Measurements from ENCODE around the gene MED27. TPM values are rescaled to one million over a fixed set of nuclear protein-coding genes. Genes with fewer than 3 reads are reported as not detected.

The MED27 gene
- total and polyA plus RNA-seq, 9 of the 15 experiments (the other 6 are each of a cell fraction or from before 2014, with no cell fraction given), result 24.4 to 91.0 (median 36.1) TPM

DNA sequence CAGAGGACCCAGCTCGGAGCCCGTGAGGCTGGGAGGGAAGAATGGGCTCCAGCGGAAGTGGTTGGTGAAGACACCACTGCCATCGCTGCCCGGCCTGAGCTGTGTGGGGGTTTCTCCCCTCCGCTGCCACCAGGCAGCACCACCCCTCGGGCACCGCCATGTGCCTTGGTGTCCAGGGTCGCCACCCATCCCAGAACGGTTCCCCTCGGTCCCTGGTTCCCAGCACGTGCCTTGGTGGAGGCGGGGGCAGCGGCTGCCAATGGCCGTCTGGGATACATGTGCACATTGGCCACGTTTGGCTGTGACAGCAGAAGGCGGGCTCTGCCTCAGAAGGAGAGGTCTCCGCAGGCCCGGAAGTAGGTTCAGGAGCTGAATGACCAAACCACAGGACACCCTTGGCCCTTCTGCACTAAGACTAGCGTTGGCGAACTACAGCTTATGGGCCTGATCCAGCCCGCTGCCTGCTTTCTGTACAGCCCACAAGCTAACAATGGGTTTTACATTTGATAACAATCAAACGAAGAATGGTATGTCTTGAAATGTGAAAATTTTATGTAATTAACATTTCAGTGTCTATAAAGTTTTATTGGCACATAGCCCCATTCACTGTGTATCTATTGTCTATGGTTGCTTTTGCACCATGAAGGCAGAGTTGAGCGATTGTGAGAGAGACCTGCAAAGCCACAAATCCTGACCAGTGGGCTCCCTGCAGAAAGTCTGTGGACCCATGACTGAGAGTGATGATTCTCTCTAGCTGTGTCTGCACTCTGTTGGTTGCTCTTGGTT is 248.1 kb downstream of the MED27 start:
- Histone ChIP-seq H2AFZ (ENCODE audit: low read depth, low read length) (peak overlapping the region; percentile 29), H3K9me1 (ENCODE audit: control insufficient read depth, insufficient read depth, low read length) (no peaks in the 10 kb centered on the region), H3K9ac (ENCODE audit: insufficient read depth in 1 of 2, low read depth in 2 of 2, low read length in 2 of 2) (peak overlapping the region in 1 of 2 experiments; percentile 43; a peak in 1 of 4 replicates), H3K4me2 (ENCODE audit: insufficient read depth, low read length) (peak overlapping the region; percentile 30; the same call in 1 of the 2 replicates), H3K9me3 (replicated peaks; ENCODE audit: control insufficient read depth, insufficient read depth, low read depth, low read length) (peaks cover 7% of the 10 kb centered on the region; the same call in 1 of the 2 replicates), H3K4me3 (no peak overlapping the region), H3K79me2 (ENCODE audit: control insufficient read depth, insufficient read depth, low read length) (no peaks in the 10 kb centered on the region), H3K4me1 (replicated peaks in 1 of 2; ENCODE audit: control insufficient read depth in 2 of 2, insufficient read depth in 2 of 2, low read length in 2 of 2) (peaks cover 0 to 12% of the 10 kb centered on the region in 2 experiments; a peak in 3 of 5 replicates), H3K36me3 (ENCODE audit: control insufficient read depth, insufficient read depth, low read length) (no peaks in the 10 kb centered on the region), H4K20me1 (replicated peaks; ENCODE audit: control insufficient read depth, insufficient read depth, low read length) (no peaks in the 10 kb centered on the region), H3K27me3 (ENCODE audit: control insufficient read depth in 2 of 2, insufficient read depth in 2 of 2, low read length in 2 of 2) (peaks cover 34 to 65% of the 10 kb centered on the region in 2 experiments; a peak in 4 of 5 replicates), H3K27ac (ENCODE audit: extremely low read depth, low read depth, low read length) (no peak overlapping the region)
- no TSS peak for BruUV-seq (replicated peaks)
- peak in 2 of 4 experiments; percentile 32 to 35 for DNase-seq (ENCODE audit: extremely low read depth in 1 of 4, low spot score in 3 of 4)
- no peak for FAIRE-seq
- in situ Hi-C loops (cut with MboI), result no loop called here
- 19% methylated on average over 24 of the region's 24 CpGs for WGBS (ENCODE audit: insufficient coverage, low coverage, missing lambda C conversion rate)
- CTCF ChIA-PET (ENCODE audit: low intra/inter-chr PET ratio), result no interaction called here
- intact Hi-C loops (cut with micrococcal nuclease), result no loop called here
- POLR2A ChIA-PET, result interaction anchor here (0.9 to 1.1 kb wide), 2 partner anchors 10 to 46 kb away, joined by 4 read pairs; no protein-coding TSS in a partner anchor
- ATAC-seq, result peak; percentile 43; the same call in 2 of the 3 replicates
- TF ChIP-seq, protein P1, sequence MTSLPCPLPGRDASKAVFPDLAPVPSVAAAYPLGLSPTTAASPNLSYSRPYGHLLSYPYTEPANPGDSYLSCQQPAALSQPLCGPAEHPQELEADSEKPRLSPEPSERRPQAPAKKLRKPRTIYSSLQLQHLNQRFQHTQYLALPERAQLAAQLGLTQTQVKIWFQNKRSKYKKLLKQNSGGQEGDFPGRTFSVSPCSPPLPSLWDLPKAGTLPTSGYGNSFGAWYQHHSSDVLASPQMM (CRISPR knock-in tag; IDR thresholded peaks at IDR 0.05), result no peak
- TF ChIP-seq, protein P2, sequence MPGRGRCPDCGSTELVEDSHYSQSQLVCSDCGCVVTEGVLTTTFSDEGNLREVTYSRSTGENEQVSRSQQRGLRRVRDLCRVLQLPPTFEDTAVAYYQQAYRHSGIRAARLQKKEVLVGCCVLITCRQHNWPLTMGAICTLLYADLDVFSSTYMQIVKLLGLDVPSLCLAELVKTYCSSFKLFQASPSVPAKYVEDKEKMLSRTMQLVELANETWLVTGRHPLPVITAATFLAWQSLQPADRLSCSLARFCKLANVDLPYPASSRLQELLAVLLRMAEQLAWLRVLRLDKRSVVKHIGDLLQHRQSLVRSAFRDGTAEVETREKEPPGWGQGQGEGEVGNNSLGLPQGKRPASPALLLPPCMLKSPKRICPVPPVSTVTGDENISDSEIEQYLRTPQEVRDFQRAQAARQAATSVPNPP (IDR thresholded peaks at IDR 0.05; ENCODE audit: borderline replicate concordance, insufficient read depth, insufficient read length), result no peak
- TF ChIP-seq, protein P3, sequence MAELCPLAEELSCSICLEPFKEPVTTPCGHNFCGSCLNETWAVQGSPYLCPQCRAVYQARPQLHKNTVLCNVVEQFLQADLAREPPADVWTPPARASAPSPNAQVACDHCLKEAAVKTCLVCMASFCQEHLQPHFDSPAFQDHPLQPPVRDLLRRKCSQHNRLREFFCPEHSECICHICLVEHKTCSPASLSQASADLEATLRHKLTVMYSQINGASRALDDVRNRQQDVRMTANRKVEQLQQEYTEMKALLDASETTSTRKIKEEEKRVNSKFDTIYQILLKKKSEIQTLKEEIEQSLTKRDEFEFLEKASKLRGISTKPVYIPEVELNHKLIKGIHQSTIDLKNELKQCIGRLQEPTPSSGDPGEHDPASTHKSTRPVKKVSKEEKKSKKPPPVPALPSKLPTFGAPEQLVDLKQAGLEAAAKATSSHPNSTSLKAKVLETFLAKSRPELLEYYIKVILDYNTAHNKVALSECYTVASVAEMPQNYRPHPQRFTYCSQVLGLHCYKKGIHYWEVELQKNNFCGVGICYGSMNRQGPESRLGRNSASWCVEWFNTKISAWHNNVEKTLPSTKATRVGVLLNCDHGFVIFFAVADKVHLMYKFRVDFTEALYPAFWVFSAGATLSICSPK (IDR thresholded peaks at IDR 0.05; ENCODE audit: borderline replicate concordance), result no peak
- TF ChIP-seq CREB1 (IDR thresholded peaks at IDR 0.05) (no peak), CREB1 (CRISPR knock-in tag; IDR thresholded peaks at IDR 0.05) (no peak), HIVEP1 (CRISPR knock-in tag; IDR thresholded peaks at IDR 0.05) (no peak), ZNF79 (CRISPR knock-in tag; IDR thresholded peaks at IDR 0.05; ENCODE audit: low read depth) (no peak), BHLHE40 (IDR thresholded peaks at IDR 0.05; ENCODE audit: low read length) (peak; percentile 69)
- TF ChIP-seq, protein P4, sequence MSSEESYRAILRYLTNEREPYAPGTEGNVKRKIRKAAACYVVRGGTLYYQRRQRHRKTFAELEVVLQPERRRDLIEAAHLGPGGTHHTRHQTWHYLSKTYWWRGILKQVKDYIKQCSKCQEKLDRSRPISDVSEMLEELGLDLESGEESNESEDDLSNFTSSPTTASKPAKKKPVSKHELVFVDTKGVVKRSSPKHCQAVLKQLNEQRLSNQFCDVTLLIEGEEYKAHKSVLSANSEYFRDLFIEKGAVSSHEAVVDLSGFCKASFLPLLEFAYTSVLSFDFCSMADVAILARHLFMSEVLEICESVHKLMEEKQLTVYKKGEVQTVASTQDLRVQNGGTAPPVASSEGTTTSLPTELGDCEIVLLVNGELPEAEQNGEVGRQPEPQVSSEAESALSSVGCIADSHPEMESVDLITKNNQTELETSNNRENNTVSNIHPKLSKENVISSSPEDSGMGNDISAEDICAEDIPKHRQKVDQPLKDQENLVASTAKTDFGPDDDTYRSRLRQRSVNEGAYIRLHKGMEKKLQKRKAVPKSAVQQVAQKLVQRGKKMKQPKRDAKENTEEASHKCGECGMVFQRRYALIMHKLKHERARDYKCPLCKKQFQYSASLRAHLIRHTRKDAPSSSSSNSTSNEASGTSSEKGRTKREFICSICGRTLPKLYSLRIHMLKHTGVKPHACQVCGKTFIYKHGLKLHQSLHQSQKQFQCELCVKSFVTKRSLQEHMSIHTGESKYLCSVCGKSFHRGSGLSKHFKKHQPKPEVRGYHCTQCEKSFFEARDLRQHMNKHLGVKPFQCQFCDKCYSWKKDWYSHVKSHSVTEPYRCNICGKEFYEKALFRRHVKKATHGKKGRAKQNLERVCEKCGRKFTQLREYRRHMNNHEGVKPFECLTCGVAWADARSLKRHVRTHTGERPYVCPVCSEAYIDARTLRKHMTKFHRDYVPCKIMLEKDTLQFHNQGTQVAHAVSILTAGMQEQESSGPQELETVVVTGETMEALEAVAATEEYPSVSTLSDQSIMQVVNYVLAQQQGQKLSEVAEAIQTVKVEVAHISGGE (CRISPR knock-in tag; IDR thresholded peaks at IDR 0.05), result no peak

Measured in K562 (cell line).